GM04504 (cell line): ENCODE measurements around the gene KRTAP1-1.
"Not testable (repeated sequence)": the region's sequence is repeated elsewhere in the genome, so short reads cannot be mapped to it uniquely, and the experiment has no call there.

ENCODE experiments used
- DNase-seq: peaks from one replicate; pipeline ENCODE4 v3.0.0-alpha.2; 2012; ENCODE audit warnings: low read depth

KRTAP1-1 gene

GRCh38 chr17:41012326-41013120, 28.7 kb downstream of the KRTAP1-1 start:
- no peak for DNase-seq

DNA sequence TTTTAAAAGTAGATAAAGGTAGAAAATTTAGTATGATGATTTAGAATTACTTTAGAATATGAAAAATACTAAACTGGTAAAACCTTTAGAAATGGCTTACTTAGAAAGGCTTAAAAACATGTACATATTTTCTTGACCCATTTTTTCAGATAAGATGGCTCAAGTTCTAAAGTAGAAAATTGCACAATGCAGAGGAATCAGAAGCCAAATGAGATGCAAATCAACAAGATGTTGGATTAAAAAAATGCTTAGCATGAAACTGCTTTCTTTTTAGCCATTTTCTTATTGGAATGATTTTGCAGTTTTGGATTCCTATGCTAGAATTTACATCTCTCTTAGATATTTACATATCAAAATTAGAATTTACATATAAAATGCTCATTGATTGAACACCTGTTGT, 30.8 kb downstream of the KRTAP1-1 start:
- DNase-seq = no peak

DNA sequence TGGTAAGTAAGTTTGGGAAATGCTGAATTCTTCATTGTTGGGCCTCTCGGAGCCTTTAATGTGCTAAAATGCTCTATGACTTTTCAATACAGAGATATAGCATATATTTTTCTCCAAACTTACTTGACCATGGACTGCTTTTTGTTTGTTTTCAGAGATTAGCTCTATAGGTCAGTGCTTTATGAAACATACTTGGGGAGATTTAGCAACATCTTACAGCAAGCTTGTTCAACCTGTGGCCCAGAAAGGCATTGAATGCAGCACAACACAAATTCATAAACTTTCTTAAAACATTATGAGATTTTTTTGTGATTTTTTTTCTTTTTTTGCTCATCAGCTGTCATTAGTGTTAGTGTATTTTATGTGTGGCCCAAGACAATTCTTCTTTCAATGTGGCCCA, 31.3 kb downstream of the KRTAP1-1 start:
- no peak for DNase-seq

- no peak for DNase-seq
Observed at GRCh38 chr17:41009301-41009760, 31.9 kb downstream of the KRTAP1-1 start.

GRCh38 chr17:41008811-41009210, 32.4 kb downstream of the KRTAP1-1 start, which contains the start of gene KRTAP3-1:
TSS of gene KRTAP3-1 (minus strand) at chr17:41009128. CDS start at chr17:41009074, 54 bp downstream.
- DNase-seq = no peak

- no peak for DNase-seq
Observed at GRCh38 chr17:41004397-41004796, 36.9 kb downstream of the KRTAP1-1 start.

DNA sequence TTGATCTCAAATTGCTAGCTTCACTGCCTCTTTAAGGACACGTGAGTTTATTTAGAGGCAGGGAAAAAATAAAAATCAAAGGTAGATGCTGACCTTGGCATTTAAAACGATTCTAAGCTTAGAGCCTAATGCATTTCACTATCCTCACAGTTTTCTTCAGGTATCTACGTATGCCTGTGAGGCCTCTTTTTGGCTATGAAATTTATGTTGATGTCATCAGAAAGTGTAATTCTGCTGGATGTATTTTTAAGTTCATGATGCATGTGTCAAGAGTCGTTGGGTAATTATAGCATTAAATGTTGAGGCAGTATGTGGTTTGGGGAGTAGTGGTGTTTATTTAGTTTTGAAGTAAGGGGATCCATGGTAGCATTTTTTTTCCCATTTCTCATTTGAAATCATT, 37.3 kb downstream of the KRTAP1-1 start:
- no peak for DNase-seq

GRCh38 chr17:41002814-41003213, 38.4 kb downstream of the KRTAP1-1 start:
- no peak for DNase-seq

DNA sequence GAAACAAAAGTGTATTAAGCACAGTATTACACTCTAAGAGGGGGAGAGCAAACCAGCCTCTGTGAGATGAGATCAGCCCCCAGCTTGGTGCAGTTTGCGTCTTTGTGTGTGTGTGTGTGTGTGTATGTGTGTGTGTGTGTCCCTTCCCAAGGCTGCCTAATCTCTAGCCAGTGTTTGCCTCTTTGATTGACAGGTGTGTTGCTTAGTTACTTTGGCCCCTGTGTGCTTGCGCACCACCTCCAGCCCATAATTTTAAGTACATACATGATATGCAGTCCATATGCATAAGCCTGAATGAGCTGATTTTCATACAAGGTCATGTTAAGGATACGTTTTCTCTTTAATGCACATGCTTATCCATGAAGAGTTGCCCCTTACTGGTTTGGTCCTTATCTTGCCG, 39.5 kb downstream of the KRTAP1-1 start:
- no peak for DNase-seq

- DNase-seq = not testable (repeated sequence)
Observed at GRCh38 chr17:40999563-40999962, 41.7 kb downstream of the KRTAP1-1 start, which contains the start of gene KRTAP3-2. TSS of gene KRTAP3-2 (minus strand) at chr17:40999906. CDS start at chr17:40999853, 53 bp downstream.

DNA sequence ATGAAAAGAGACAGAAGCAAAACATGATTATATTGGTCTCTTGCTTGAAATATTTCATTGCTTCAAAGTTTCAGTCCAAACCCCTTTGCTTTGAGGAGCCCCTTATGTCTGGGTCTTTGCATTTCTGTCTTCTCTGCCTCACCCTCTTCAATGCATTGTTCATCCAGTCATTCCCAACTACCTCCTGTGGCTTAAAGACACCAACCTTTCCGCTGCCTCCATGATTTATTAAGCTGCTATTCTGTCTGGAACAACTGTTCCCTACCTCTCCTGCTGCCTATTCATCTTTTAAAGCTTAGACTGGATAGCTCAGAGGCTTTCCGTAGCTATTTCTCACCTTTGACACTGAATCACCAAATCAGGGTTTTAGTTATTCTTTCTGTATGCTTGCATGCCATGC, 43.9 kb downstream of the KRTAP1-1 start:
- DNase-seq = no peak

DNA sequence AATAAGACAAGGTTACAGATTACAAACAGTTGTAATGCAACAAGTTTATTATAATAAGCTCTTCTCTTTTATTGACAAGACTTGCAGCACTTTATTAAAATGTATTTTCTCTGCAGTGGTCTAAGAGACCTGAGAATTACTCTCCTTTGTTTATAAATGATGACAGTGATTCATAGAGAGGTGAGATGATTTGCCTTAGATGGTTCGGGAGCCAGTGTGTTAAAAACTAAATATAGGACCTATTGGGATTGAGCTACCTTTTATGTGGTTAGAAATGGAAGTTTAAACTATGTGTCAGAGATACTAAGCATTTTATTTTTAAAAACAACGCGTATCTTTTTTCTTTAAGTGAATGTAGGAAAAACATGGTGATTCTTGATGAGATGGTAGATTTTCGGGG, 44.4 kb downstream of the KRTAP1-1 start:
- no peak for DNase-seq

GRCh38 chr17:40995116-40995515, 46.1 kb downstream of the KRTAP1-1 start:
- DNase-seq = no peak

- no peak for DNase-seq
Observed at GRCh38 chr17:40993839-40994238, 47.4 kb downstream of the KRTAP1-1 start, which contains the start of gene KRTAP3-3. TSS of gene KRTAP3-3 (minus strand) at chr17:40994164. CDS start at chr17:40994097, 67 bp downstream.

DNA sequence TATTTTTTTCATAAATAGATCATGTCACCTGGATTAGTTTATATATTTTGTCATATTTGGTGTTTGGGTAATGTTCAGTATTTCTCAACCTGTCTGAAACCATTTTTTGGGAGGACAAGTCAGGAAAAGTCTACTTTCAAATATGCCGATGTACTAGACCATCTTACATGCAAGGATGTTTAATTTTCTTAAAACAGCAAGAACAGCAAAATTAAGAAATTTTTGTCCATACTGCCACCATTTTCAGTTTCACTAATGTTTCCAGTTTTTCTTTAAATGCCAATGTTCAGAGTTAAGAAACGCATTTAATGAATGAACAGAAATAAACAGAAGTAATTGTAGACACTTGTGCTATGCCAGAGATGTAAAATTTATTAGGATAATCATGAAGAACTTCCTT, 48.2 kb downstream of the KRTAP1-1 start:
- no peak for DNase-seq

- no peak for DNase-seq
Observed at GRCh38 chr17:40992666-40993065, 48.6 kb downstream of the KRTAP1-1 start.
